HepG2 (cell line): Measurements from ENCODE around the gene GPR152. TPM values are rescaled to one million over a fixed set of nuclear protein-coding genes. Genes with fewer than 3 reads are reported as not detected.

Experiments used
- ATAC-seq: fragments of 200-7000 bp; cut with Tn5 transposase; 3 replicates; pipeline ENCODE4 v1.9.1; 2020; ENCODE audit warnings: mild to moderate bottlenecking, moderate library complexity
- BruUV-seq: library from RNA; stranded (reverse); fragments of 400-500 nt; replicated peaks from 2 replicates; lab custom pipeline; 2021; lab: Mats Ljungman, UMichigan
- CTCF ChIA-PET: fragments of 300-600 bp; formaldehyde crosslinking; extraction: SDS; loops from one replicate; lab custom pipeline; 2021; ENCODE audit warnings: low total read pairs, inconsistent platforms, low intra/inter-chr PET ratio; lab: Yijun Ruan, JAX
- POLR2A ChIA-PET: fragments of 350-600 bp; sonication (Branson Sonifier 250); formaldehyde crosslinking; loops from one replicate; lab custom pipeline; 2020; ENCODE audit warnings: antibody characterized with exemption, inconsistent platforms; lab: Yijun Ruan, JAX
- DNase-seq: peaks from one replicate; pipeline ENCODE4 v3.0.0-alpha.2; 2015; ENCODE audit warnings: low spot score
- FAIRE-seq: peaks from 3 replicates; lab custom pipeline; 2011; peaks lifted over from hg19 to GRCh38; lab: Jason Lieb, UNC
- H2AFZ ChIP-seq: one replicate; pipeline ENCODE4 v1.6.1; 2011; ENCODE audit warnings: low read length, inconsistent platforms
- H3K27ac ChIP-seq: fragments of 300-600 bp; 3 replicates; pipeline ENCODE4 v1.8.0; 2011; ENCODE audit warnings: mixed run types, mild to moderate bottlenecking, mixed read lengths, low read length, inconsistent platforms; ENCODE audit not compliant: insufficient read depth; ENCODE audit errors: extremely low read length
- H3K27me3 ChIP-seq, 2 experiments: fragments of 200-600 bp in 1 of 2; 2 replicates in 1 of 2; 3 replicates in 1 of 2; pipeline versions ENCODE4 v1.6.0 to v1.8.0; 2011; ENCODE audit warnings: low read length in 2 of 2, mild to moderate bottlenecking in 2 of 2, moderate library complexity in 2 of 2, inconsistent platforms in 1 of 2; ENCODE audit not compliant: insufficient read depth in 2 of 2, control insufficient read depth in 1 of 2
- H3K36me3 ChIP-seq, 2 experiments: fragments of 200-600 bp in 1 of 2; replicated peaks in 1 of 2; 2 replicates in 1 of 2; 3 replicates in 1 of 2; pipeline versions ENCODE4 v1.5.1 to v1.8.0; 2011; ENCODE audit warnings: low read length in 2 of 2, inconsistent platforms in 1 of 2; ENCODE audit not compliant: insufficient read depth in 2 of 2, control insufficient read depth in 1 of 2
- H3K4me1 ChIP-seq: 2 replicates; pipeline ENCODE4 v1.5.1; 2012; ENCODE audit warnings: low read length, inconsistent platforms; ENCODE audit not compliant: insufficient read depth
- H3K4me2 ChIP-seq: 2 replicates; pipeline ENCODE4 v1.6.0; 2011; ENCODE audit warnings: low read depth, low read length, inconsistent platforms
- H3K4me3 ChIP-seq, 3 experiments: fragments of 200-600 bp in 1 of 3; sonication (generic), shearing (Covaris generic) in 1 of 3; replicated peaks in 1 of 3; 2 replicates each; pipeline ENCODE4 v1.5.1; 2011 to 2016; ENCODE audit warnings: low read length in 3 of 3, inconsistent platforms in 2 of 3, low read depth in 2 of 3, mild to moderate bottlenecking in 2 of 3, control low read depth in 1 of 3, mixed read lengths in 1 of 3; ENCODE audit not compliant: insufficient read depth in 1 of 3
- H3K79me2 ChIP-seq: one replicate; pipeline ENCODE4 v1.6.1; 2011; ENCODE audit warnings: low read length, inconsistent platforms; ENCODE audit not compliant: insufficient read depth
- H3K9ac ChIP-seq: 2 replicates; pipeline ENCODE4 v1.6.0; 2011; ENCODE audit warnings: mild to moderate bottlenecking, low read depth, low read length, inconsistent platforms; ENCODE audit not compliant: insufficient read depth
- H3K9me3 ChIP-seq: 2 replicates; pipeline ENCODE4 v1.5.1; 2012; ENCODE audit warnings: mild to moderate bottlenecking, low read length
- H4K20me1 ChIP-seq: 2 replicates; pipeline ENCODE4 v1.6.0; 2011; ENCODE audit warnings: inconsistent platforms, mild to moderate bottlenecking, low read length, moderate library complexity; ENCODE audit not compliant: insufficient read depth
- AHR ChIP-seq: IDR thresholded peaks from 2 replicates; pipeline ENCODE4 v1.6.1; 2018; ENCODE audit warnings: missing genetic modification reagents, missing compliant biosample characterization
- BRCA1 ChIP-seq: sonication (generic); formaldehyde crosslinking; IDR thresholded peaks from 2 replicates; pipeline ENCODE4 v1.4.0; 2020; ENCODE audit warnings: missing genetic modification reagents
- CHD4 ChIP-seq: fragments of 200-600 bp; sonication (generic); IDR thresholded peaks from 2 replicates; pipeline ENCODE4 v1.7.0; 2017; ENCODE audit warnings: mild to moderate bottlenecking, low read length, borderline replicate concordance
- RCOR2 ChIP-seq: IDR thresholded peaks from 2 replicates; pipeline ENCODE4 v1.6.1; 2016; ENCODE audit warnings: missing biosample characterization, missing genetic modification reagents
- REPIN1 ChIP-seq: sonication (generic); formaldehyde crosslinking; IDR thresholded peaks from 2 replicates; pipeline ENCODE4 v1.8.0; 2022; ENCODE audit warnings: missing genetic modification reagents, low read depth, mild to moderate bottlenecking, borderline replicate concordance
- RXRB ChIP-seq: IDR thresholded peaks from 2 replicates; pipeline ENCODE4 v1.6.1; 2016; ENCODE audit warnings: borderline replicate concordance, missing genetic modification reagents, missing compliant biosample characterization
- TBX2 ChIP-seq: sonication (generic); formaldehyde crosslinking; IDR thresholded peaks from 2 replicates; pipeline ENCODE4 v1.5.0; 2020; ENCODE audit warnings: missing genetic modification reagents, mild to moderate bottlenecking, borderline replicate concordance
- ZNF121 ChIP-seq: sonication (generic); formaldehyde crosslinking; IDR thresholded peaks from 2 replicates; pipeline ENCODE4 v1.5.0; 2020; ENCODE audit warnings: mild to moderate bottlenecking, missing genetic modification reagents
- ZNF781 ChIP-seq: sonication (generic); formaldehyde crosslinking; IDR thresholded peaks from 2 replicates; pipeline ENCODE4 v1.5.1; 2020; ENCODE audit warnings: borderline replicate concordance, mild to moderate bottlenecking, missing genetic modification reagents; ENCODE audit errors: not compliant biosample characterization
- ZNF850 ChIP-seq: sonication (generic); formaldehyde crosslinking; conservative IDR thresholded peaks from 2 replicates; pipeline ENCODE4 v1.9.0; 2021; ENCODE audit warnings: mild to moderate bottlenecking, missing genetic modification reagents
- WGBS: methylation state at CpG from one replicate; pipeline ENCODE4 v1.1.6; 2017; ENCODE audit warnings: low lambda C conversion rate; 5-methylcytosine and 5-hydroxymethylcytosine counted together
- in situ Hi-C: cut with HindIII; loops from 2 replicates; pipeline ENCODE4 v1.10.0; 2017; ENCODE audit warnings: low pct_unique_long_range_greater_than_20kb; ENCODE audit not compliant: extremely low pct_ligation_motif_present
- intact Hi-C: fragments of 100-400 bp; cut with micrococcal nuclease; formaldehyde crosslinking; loops from one replicate; pipeline ENCODE4 v1.10.0; 2022; ENCODE audit not compliant: unreplicated experiment
- polyA plus RNA-seq, 8 experiments: library from polyadenylated mRNA; depleted of rRNA in 3 of 8; stranded (reverse) in 7 of 8; unstranded in 1 of 8; fragments of >200 nt; fragmentation: Illumina TruSeq in 4 of 8; extraction: Trizol in 4 of 8; gene quantifications; 2 replicates each; pipeline versions ENCODE4 v1.2.1 to v1.2.3, GENCODE V29; 2011 to 2016; ENCODE audit warnings: low read depth in 4 of 8, missing spikeins in 1 of 8, mixed read lengths in 1 of 8; ENCODE audit not compliant: insufficient read depth in 1 of 8
- total RNA-seq, 5 experiments: library from RNA; depleted of rRNA; stranded (reverse); fragments of >200 nt; fragmentation: Illumina TruSeq; extraction: Trizol; gene quantifications; 2 replicates each; pipeline ENCODE4 v1.2.3, GENCODE V29; 2016; ENCODE audit warnings: low read depth in 1 of 5
- TF ChIP-seq, protein P1 (sequence below): sonication (generic); formaldehyde crosslinking; IDR thresholded peaks from 2 replicates; pipeline ENCODE4 v1.4.0; 2020; ENCODE audit warnings: mild to moderate bottlenecking, missing genetic modification reagents

GPR152 gene
- total and polyA plus RNA-seq, 2 of the 13 experiments (the other 11 are each of a cell fraction or from before 2014, with no cell fraction given), result not detected

GRCh38 chr11:67497656-67498291, 45.2 kb upstream of the GPR152 start:
- Histone ChIP-seq H3K36me3 (peaks cover 0 to 1% of the 10 kb centered on the region in 2 experiments; a peak in 2 of 5 replicates), H3K27ac (no peak overlapping the region), H3K4me2 (no peak overlapping the region), H3K4me3 (no peak overlapping the region), H3K27me3 (no peaks in the 10 kb centered on the region), H2AFZ (no peak overlapping the region), H3K9me3 (no peaks in the 10 kb centered on the region), H3K4me1 (no peaks in the 10 kb centered on the region)
- intact Hi-C loops, result no loop called here
- CTCF ChIA-PET, result no interaction called here
- in situ Hi-C loops, result no loop called here
- WGBS, result 94% methylated on average over 11 of the region's 21 CpGs
- TF ChIP-seq CHD4 (no peak), TBX2 (no peak), ZNF121 (no peak), ZNF850 (CRISPR knock-in tag) (no peak), RXRB (CRISPR knock-in tag) (no peak), BRCA1 (CRISPR knock-in tag) (no peak), AHR (CRISPR knock-in tag) (no peak), ZNF781 (CRISPR knock-in tag) (no peak), RCOR2 (no peak), REPIN1 (CRISPR knock-in tag) (no peak)
- TF ChIP-seq, protein P1, sequence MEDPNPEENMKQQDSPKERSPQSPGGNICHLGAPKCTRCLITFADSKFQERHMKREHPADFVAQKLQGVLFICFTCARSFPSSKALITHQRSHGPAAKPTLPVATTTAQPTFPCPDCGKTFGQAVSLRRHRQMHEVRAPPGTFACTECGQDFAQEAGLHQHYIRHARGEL (CRISPR knock-in tag), result no peak
- TF ChIP-seq, all 625 proteins: peak for 0
- POLR2A ChIA-PET, result no interaction called here
- no peak for ATAC-seq
- Histone ChIP-seq H4K20me1 (no peaks in the 10 kb centered on the region), H3K79me2 (no peaks in the 10 kb centered on the region), H3K9ac (no peak overlapping the region)
- no peak for FAIRE-seq
- no TSS peak for BruUV-seq
- DNase-seq, result no peak
